IPS-20b (cell line): Measurements from ENCODE around the gene UTP15.

Source experiments
- H3K27ac ChIP-seq: one replicate; pipeline ENCODE4 v1.5.1; 2013; ENCODE audit warnings: low read length
- H3K27me3 ChIP-seq: 2 replicates; pipeline ENCODE4 v1.6.1; 2013; ENCODE audit warnings: mild to moderate bottlenecking, low read length, inconsistent platforms; ENCODE audit not compliant: insufficient read depth
- H3K36me3 ChIP-seq: 2 replicates; pipeline ENCODE4 v1.6.1; 2013; ENCODE audit warnings: low read depth, mild to moderate bottlenecking, inconsistent platforms, low read length, moderate library complexity; ENCODE audit not compliant: insufficient read depth
- H3K4me1 ChIP-seq: 2 replicates; pipeline ENCODE4 v1.6.1; 2013; ENCODE audit warnings: mild to moderate bottlenecking, control low read depth, inconsistent platforms, low read length, moderate library complexity; ENCODE audit not compliant: insufficient read depth
- H3K4me3 ChIP-seq: 2 replicates; pipeline ENCODE4 v1.5.1; 2013; ENCODE audit warnings: mild to moderate bottlenecking, low read length, inconsistent platforms
- H3K9ac ChIP-seq: 2 replicates; pipeline ENCODE4 v1.6.1; 2013; ENCODE audit warnings: low read depth, mild to moderate bottlenecking, inconsistent platforms, low read length, moderate library complexity
- H3K9me3 ChIP-seq: 2 replicates; pipeline ENCODE4 v1.6.1; 2013; ENCODE audit warnings: mild to moderate bottlenecking, low read depth, low read length, inconsistent platforms; ENCODE audit not compliant: insufficient read depth

UTP15 gene

DNA sequence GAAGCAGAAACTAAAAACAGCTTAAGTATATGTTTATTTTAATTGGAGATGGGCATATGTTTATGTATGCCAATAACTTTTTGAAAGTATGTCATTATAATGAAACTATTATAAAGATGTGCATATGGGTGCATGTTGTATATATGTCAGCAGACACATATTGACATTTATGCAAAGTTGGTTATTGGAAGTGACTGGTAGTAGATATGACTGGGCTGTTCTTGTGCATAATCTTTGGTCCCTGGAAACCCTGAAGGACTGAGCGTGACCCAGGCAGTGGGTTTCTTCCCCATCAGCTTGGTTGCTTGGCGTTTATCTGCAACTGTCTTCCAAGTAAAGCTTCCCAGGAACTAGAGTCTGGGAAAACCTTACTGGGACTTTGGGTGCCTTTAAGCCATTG lies 25.8 kb upstream of the UTP15 start:
- no peak overlapping the region for H3K9ac ChIP-seq
- H3K36me3 ChIP-seq = no peaks in the 10 kb centered on the region
- H3K4me1 ChIP-seq = peaks cover 2% of the 10 kb centered on the region; the same call in 1 of the 2 replicates
- H3K27me3 ChIP-seq = no peaks in the 10 kb centered on the region
- no peaks in the 10 kb centered on the region; the same call in 1 of the 2 replicates for H3K9me3 ChIP-seq
- H3K27ac ChIP-seq = no peak overlapping the region
- no peak overlapping the region for H3K4me3 ChIP-seq

DNA sequence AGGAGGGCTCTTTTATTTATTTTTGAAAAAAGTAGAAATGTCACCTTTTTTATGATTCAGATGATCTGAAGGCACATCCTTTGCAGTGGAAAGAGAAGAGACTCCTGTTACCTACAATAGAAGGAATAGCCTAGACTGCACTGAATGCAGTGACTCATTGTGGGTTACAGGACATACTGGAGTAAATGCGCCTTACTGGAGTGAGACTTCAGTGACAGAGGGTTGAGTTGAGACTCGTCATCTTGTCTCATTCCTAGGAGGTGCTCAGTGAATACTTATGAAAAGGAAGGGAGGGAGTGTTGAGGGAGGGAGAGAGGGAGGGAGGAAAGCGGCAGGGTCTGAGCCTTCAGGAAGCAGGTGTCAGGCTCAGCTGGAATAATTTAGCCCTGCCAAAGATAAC lies 25.4 kb upstream of the UTP15 start:
- H3K27me3 ChIP-seq = no peaks in the 10 kb centered on the region
- no peak overlapping the region for H3K4me3 ChIP-seq
- H3K9me3 ChIP-seq = no peaks in the 10 kb centered on the region
- no peaks in the 10 kb centered on the region for H3K36me3 ChIP-seq
- H3K4me1 ChIP-seq = peaks cover 2% of the 10 kb centered on the region; the same call in 1 of the 2 replicates
- no peak overlapping the region for H3K27ac ChIP-seq
- H3K9ac ChIP-seq = no peak overlapping the region

DNA sequence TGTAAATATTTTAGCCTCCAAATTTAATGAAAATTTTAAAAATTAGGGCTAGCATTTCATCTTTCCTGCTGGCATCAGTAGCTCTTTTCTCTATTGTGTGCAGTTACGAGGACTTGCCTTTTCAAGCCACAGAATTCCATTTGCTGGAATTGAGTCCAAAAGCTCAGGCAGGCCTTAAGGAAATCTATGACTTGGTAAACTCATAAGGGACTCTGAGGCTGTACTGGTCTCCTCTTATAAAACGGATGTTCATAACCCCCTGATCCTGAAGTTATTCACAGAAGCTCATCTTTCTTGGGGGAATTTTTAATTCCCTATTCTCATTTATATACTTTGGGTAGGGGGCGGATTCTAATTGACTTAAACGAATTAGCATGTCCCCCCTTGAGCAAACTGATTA lies 23.5 kb upstream of the UTP15 start:
- Histone ChIP-seq H3K9me3 (no peaks in the 10 kb centered on the region), H3K27me3 (no peaks in the 10 kb centered on the region), H3K9ac (no peak overlapping the region), H3K4me1 (peaks cover 2% of the 10 kb centered on the region; the same call in 1 of the 2 replicates), H3K4me3 (no peak overlapping the region), H3K36me3 (no peaks in the 10 kb centered on the region), H3K27ac (no peak overlapping the region)

DNA sequence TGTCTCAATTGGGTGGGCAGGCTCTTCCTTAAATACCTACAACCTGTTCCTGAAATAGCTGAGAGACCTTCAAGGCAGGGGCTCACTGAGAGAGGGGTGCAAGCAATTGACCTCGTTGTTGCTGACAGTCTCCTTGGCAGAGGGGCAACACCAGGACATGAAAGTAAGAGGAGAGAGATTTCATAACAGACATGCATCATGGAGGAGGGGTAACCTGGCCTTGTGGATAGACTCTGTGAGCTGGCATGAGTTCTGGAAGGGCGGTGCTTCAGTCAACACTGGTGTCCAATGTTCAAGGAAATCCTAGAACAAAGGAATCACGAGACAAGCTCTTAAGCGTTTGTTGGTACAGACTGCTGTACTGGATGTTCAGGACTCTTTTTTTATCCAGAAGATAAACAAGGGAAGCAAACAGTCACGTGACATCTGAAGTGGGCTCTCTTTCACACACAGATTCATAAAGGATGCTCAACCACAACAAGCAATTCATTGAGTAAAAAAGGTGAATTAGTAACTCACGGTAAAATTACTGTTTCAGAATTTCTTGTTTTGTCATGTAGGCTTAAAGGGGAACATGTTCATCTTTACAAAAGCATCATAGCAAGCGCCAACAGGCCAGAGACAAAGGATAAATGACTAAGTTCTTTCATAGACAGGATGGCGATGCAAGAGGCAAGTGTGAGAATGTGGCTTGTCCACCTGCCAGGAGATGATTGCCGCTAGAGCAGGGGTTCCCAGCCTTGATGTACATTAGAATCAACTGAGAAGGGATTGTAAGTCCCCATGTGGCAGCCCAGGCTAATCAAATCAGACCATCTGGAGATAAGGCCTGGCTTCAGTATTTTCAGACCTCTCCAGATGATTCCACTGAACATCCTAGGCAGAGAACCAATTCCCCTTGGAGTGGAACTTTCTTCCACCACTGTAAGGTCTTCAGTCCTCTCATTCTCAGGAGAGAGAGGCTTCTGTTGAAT lies 20.8 kb upstream of the UTP15 start:
- H3K4me3 ChIP-seq = no peak overlapping the region
- no peaks in the 10 kb centered on the region for H3K36me3 ChIP-seq
- peaks cover 2% of the 10 kb centered on the region; the same call in 1 of the 2 replicates for H3K4me1 ChIP-seq
- H3K9me3 ChIP-seq = no peaks in the 10 kb centered on the region
- H3K9ac ChIP-seq = no peak overlapping the region
- H3K27me3 ChIP-seq = no peaks in the 10 kb centered on the region
- H3K27ac ChIP-seq = no peak overlapping the region

DNA sequence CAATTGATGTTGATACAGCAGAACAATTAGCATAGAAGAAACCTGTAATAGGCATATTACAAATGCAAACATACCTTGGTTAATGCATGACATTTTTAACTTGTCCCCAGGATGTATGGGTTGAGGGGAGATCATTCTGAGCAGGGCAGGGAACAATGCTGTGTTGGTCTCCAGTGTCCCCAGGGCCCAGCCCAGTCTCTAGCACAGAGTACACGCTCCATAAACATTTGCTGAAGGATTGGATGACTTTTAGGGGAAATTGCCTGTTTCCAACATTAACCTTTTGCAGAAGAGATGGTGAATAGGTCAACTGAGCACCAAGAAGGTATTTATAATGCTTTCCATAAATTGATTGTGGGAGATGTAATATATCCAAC lies 20.2 kb upstream of the UTP15 start:
- no peaks in the 10 kb centered on the region for H3K36me3 ChIP-seq
- no peak overlapping the region for H3K4me3 ChIP-seq
- no peaks in the 10 kb centered on the region for H3K9me3 ChIP-seq
- H3K27me3 ChIP-seq = no peaks in the 10 kb centered on the region
- H3K9ac ChIP-seq = no peak overlapping the region
- H3K27ac ChIP-seq = no peak overlapping the region
- peaks cover 2% of the 10 kb centered on the region; the same call in 1 of the 2 replicates for H3K4me1 ChIP-seq

DNA sequence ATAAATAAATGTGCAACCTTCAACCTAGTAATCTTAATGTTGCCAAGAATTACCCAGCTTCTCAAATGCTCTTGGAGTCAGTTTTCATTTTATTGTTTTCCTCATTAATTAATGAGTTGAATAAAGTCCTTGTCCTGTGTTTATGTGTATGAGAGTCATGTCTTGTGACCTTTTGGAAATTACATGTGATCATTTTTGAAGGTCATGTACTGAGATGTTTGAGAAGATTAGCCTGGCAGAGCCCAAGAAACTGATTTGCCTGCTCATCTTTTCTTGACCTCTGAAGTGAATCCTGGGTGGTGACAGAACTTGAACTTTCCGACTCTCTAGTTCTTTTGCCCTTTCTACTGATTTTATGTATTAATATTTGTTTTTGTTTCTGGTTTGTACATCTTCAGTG lies 15.5 kb upstream of the UTP15 start:
- no peaks in the 10 kb centered on the region for H3K9me3 ChIP-seq
- H3K27ac ChIP-seq = no peak overlapping the region
- H3K4me1 ChIP-seq = no peaks in the 10 kb centered on the region
- peaks cover 3% of the 10 kb centered on the region; the same call in 1 of the 2 replicates for H3K36me3 ChIP-seq
- H3K9ac ChIP-seq = no peak overlapping the region
- H3K4me3 ChIP-seq = no peak overlapping the region
- H3K27me3 ChIP-seq = no peaks in the 10 kb centered on the region

DNA sequence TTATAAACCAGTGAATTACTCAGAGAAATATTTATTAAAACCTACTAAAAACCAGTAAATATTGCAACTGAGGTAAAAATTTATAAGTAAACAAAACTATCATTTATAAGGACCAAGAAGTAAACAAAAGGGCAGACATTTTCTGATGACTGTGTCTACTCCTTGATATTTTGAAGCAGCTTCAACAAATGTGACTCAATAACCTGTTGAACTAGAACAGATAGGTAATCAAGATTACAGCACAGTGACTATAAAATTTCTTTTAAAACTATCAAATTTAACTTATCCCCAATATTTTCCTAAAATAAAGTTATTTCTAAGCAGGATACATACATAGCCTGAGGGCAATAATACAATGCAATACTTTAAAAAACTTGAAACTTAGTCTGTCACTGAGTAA lies 12.9 kb upstream of the UTP15 start:
- Histone ChIP-seq H3K4me1 (no peaks in the 10 kb centered on the region), H3K9me3 (no peaks in the 10 kb centered on the region), H3K27me3 (no peaks in the 10 kb centered on the region), H3K27ac (no peak overlapping the region), H3K9ac (no peak overlapping the region), H3K36me3 (peaks cover 5% of the 10 kb centered on the region), H3K4me3 (no peak overlapping the region)

DNA sequence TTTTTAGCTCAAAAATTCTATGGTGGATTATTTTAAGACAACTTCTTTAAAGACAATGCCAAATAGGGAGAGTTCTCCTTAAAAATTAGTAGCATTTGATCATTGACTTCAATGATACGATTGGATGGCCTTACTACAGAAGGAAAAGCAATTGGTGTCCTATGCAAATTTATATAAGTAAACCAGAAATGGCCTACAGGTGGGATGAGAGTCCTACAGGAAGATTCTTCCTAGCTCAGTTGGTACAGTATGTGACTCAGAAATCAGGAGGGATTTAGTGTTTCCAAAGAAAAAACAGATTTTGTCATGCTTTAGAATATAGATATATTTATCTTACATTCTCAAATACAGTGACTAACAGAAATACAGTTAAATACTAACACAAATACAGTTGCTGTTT lies 6.6 kb upstream of the UTP15 start:
- H3K36me3 ChIP-seq = peaks cover 18% of the 10 kb centered on the region

DNA sequence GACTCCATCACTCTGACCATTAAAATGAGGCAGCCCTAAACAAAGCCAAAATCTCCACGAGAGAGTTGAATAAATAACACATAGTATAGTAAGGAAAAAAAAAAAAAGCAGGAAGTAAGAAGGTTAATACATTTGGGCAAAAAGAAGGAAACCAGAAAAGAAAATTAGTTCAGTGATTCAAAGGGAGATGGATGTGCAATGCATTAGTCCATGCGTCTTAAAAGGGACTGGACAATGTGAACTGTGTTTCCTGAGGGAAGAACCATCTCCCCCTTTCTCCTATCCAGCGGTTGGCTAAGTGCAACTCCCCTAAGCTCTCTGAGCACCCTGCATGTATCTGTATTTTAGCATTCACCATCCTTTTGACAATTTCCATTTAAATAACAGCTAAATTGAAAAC lies 1.5 kb upstream of the UTP15 start:
- Histone ChIP-seq H3K36me3 (peaks cover 20% of the 10 kb centered on the region), H3K9me3 (no peaks in the 10 kb centered on the region), H3K27ac (no peak overlapping the region), H3K4me3 (peak overlapping the region; percentile 86), H3K27me3 (no peaks in the 10 kb centered on the region), H3K4me1 (peaks cover 16% of the 10 kb centered on the region; the same call in 1 of the 2 replicates), H3K9ac (peak overlapping the region; percentile 95; the same call in 1 of the 2 replicates)

More for the DNA sequence above, 6.6 kb upstream of the UTP15 start:
- no peak overlapping the region for H3K9ac ChIP-seq
- no peaks in the 10 kb centered on the region for H3K27me3 ChIP-seq
- H3K4me1 ChIP-seq = peaks cover 3% of the 10 kb centered on the region; the same call in 1 of the 2 replicates
- no peak overlapping the region for H3K27ac ChIP-seq
- no peaks in the 10 kb centered on the region for H3K9me3 ChIP-seq
- no peak overlapping the region for H3K4me3 ChIP-seq

DNA sequence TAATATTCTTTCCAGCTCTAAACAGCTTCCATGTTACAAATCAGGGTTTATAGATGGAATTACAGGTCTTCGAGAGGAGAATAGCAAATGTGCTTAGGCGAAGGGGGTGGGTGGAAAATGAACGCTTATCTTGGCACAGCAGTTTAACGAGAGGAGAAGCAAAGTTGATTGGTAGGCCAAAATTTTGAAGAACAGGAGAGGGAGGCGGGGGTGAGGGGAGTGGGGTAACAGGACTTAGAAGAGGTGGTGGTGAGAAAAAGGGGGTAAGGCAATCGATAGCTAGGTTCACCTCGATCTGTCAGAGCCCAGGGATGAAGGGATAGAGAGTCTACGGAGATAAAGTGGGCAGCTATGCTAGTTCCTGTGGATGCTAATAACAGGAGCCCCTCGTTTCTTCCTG lies 868 bp upstream of the UTP15 start:
- Histone ChIP-seq H3K27ac (peak overlapping the region; percentile 94), H3K9me3 (no peaks in the 10 kb centered on the region), H3K27me3 (no peaks in the 10 kb centered on the region), H3K36me3 (peaks cover 24% of the 10 kb centered on the region), H3K4me1 (peaks cover 16% of the 10 kb centered on the region; the same call in 1 of the 2 replicates), H3K4me3 (peak overlapping the region; percentile 86), H3K9ac (peak overlapping the region; percentile 95)

DNA sequence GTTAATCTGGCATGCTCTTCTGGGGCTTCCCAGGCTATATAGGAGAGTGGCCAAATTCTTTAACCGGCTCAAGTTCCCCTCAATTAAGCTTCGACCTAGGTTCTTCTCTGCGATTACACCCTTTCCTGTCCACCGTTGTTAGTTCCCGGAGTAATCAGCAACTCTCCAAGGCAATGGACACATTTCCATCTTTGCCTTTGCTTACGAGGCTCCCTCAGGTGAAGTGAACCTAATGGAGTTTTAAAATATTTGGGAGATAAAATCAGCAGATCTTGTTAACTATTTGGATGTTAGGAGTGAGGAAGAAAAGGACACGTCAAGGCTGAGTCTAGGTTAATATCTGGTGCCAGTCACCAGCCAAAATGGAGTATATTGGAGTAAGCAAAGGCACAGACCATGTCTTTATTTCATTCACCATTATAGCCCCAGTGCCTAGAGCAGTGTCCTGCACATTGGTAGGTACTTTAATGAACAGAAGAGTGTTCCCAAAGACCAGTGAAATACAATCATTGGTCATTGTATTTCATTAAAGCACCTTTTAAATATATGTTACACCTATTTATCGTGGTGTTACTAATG lies 515 bp downstream of the UTP15 start:
- peaks cover 16% of the 10 kb centered on the region; the same call in 1 of the 2 replicates for H3K4me1 ChIP-seq
- H3K9ac ChIP-seq = peak overlapping the region; percentile 95
- H3K27me3 ChIP-seq = no peaks in the 10 kb centered on the region
- H3K9me3 ChIP-seq = no peaks in the 10 kb centered on the region
- H3K36me3 ChIP-seq = peaks cover 28% of the 10 kb centered on the region
- H3K4me3 ChIP-seq = peak overlapping the region; percentile 86
- H3K27ac ChIP-seq = peak overlapping the region; percentile 94
